ENCODE results near the gene BSND. TPM values are rescaled to one million over a fixed set of nuclear protein-coding genes. Genes with fewer than 3 reads are reported as not detected.

The BSND gene
- total and polyA plus RNA-seq, 9 of the 15 experiments (the other 6 are each of a cell fraction or from before 2014, with no cell fraction given): not detected

GRCh38 chr1:54996869-54997710 is 1.6 kb upstream of the BSND start (continued):
- no peak for TF ChIP-seq ZNF407 (IDR thresholded peaks at IDR 0.05; ENCODE audit: low read depth)
- no peak for TF ChIP-seq POLR2AphosphoS5 (IDR thresholded peaks at IDR 0.05; ENCODE audit: control insufficient read depth, insufficient read depth, low read depth, low read length)
- peak; percentile 36 to 71 for TF ChIP-seq E2F6 (IDR thresholded peaks at IDR 0.05; ENCODE audit: borderline replicate concordance in 1 of 2, extremely low read depth in 1 of 2, insufficient read depth in 1 of 2, insufficient read length in 1 of 2, low read depth in 1 of 2, low read length in 1 of 2, poor library complexity in 1 of 2, severe bottlenecking in 1 of 2)
- TF ChIP-seq L3MBTL2 (IDR thresholded peaks at IDR 0.05): peak; percentile 39
- no peak for TF ChIP-seq ZNF589 (CRISPR knock-in tag; IDR thresholded peaks at IDR 0.05; ENCODE audit: low read depth)
- no peak for TF ChIP-seq ZNF778 (CRISPR knock-in tag; IDR thresholded peaks at IDR 0.05)
- TF ChIP-seq ZNF511 (CRISPR knock-in tag; IDR thresholded peaks at IDR 0.05): 0 out of 2 replicates have a peak, but pooled peaks have one; percentile 21
- TF ChIP-seq CSDE1 (IDR thresholded peaks at IDR 0.05): no peak
- TF ChIP-seq ARID2 (IDR thresholded peaks at IDR 0.05): no peak
- no peak for TF ChIP-seq PHTF2 (CRISPR knock-in tag; IDR thresholded peaks at IDR 0.05)
